ENCODE data around the gene PNRC1. TPM values are rescaled to one million over a fixed set of nuclear protein-coding genes. Genes with fewer than 3 reads are reported as not detected.

Gene PNRC1
- total and polyA plus RNA-seq, 2 donors from 2014 or later: 72.0 to 232 TPM

DNA sequence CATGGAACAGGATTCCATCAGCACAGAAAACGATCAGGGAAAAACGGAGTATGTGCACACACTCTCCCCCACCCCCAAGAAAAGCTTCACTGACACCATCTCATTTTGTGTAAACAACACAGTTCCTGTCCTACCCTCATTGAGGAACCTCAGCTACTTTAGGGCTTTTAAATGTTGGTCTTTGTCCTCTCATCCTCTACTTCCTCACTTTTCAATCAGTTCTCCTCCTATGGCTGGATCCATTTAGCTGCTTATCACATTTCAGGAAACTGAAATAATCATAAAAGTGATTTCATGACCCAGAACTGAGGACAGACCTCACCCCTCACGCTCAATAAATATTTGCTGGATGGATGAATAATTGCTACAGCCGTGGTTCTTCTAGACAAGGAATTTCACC is 33.1 kb upstream of the PNRC1 start:
- H3K4me1 ChIP-seq (ENCODE audit: control insufficient read depth in 2 of 3, insufficient read depth in 2 of 3, low read depth in 1 of 3, low read length in 3 of 3): no peaks in the 10 kb centered on the region
- TF ChIP-seq, protein P1, sequence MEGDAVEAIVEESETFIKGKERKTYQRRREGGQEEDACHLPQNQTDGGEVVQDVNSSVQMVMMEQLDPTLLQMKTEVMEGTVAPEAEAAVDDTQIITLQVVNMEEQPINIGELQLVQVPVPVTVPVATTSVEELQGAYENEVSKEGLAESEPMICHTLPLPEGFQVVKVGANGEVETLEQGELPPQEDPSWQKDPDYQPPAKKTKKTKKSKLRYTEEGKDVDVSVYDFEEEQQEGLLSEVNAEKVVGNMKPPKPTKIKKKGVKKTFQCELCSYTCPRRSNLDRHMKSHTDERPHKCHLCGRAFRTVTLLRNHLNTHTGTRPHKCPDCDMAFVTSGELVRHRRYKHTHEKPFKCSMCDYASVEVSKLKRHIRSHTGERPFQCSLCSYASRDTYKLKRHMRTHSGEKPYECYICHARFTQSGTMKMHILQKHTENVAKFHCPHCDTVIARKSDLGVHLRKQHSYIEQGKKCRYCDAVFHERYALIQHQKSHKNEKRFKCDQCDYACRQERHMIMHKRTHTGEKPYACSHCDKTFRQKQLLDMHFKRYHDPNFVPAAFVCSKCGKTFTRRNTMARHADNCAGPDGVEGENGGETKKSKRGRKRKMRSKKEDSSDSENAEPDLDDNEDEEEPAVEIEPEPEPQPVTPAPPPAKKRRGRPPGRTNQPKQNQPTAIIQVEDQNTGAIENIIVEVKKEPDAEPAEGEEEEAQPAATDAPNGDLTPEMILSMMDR (IDR thresholded peaks at IDR 0.05; ENCODE audit: borderline replicate concordance, extremely low read depth, insufficient read depth): no peak
- no peak overlapping the region for H3K27ac ChIP-seq (ENCODE audit: low read depth in 2 of 2, low read length in 2 of 2)
- FAIRE-seq (no peak), DNase-seq (no peak)
- H3K36me3 ChIP-seq (ENCODE audit: control insufficient read depth in 2 of 3, insufficient read depth in 3 of 3, low read length in 3 of 3): no peaks in the 10 kb centered on the region
- H3K27me3 ChIP-seq (ENCODE audit: control insufficient read depth, insufficient read depth, low read length): no peaks in the 10 kb centered on the region
- H3K9ac ChIP-seq (ENCODE audit: low read length in 3 of 3): no peak overlapping the region
- no peak overlapping the region for H3K4me3 ChIP-seq (ENCODE audit: low read length in 3 of 3)
- intact Hi-C loops (cut with DNase I): no loop called here
- no peaks in the 10 kb centered on the region for H3K9me3 ChIP-seq (ENCODE audit: control insufficient read depth in 2 of 3, insufficient read depth in 1 of 3, low read length in 3 of 3)

DNA sequence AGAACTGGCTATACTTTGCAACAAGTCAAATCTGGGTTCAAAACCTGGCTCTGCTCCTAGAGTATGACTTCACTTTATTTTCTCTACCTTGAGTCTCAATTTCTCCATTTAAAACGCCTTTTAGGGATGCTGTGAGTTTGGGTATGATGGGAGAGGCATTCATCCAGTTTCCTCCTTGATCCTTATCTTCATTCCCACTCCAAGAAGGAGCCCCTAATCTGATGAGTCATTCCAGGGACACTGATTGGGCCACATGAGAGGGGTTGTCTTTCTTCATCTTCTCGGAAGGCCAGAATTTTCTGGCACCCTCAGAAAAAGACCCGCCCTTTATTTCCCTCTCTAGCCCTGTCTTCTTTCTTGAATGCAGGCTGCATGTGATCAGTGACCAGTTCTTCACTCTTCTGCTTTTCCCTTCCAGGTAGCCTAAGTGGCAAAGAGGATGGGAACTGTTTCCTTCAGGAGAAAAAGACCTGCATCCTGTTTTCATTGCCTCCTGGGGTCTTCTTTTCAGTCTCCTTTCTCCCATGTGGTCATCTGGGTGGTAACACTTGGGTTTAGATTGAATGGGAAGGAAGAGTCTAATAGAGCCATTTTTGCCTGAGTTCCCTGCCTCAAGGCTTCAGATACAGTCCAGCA is 32.1 kb upstream of the PNRC1 start:
- no peaks in the 10 kb centered on the region for H3K9me3 ChIP-seq (ENCODE audit: control insufficient read depth in 2 of 3, insufficient read depth in 1 of 3, low read length in 3 of 3)
- FAIRE-seq (no peak), DNase-seq (no peak)
- intact Hi-C loops (cut with DNase I): no loop called here
- no peaks in the 10 kb centered on the region for H3K36me3 ChIP-seq (ENCODE audit: control insufficient read depth in 2 of 3, insufficient read depth in 3 of 3, low read length in 3 of 3)
- no peak overlapping the region for H3K27ac ChIP-seq (ENCODE audit: low read depth in 2 of 2, low read length in 2 of 2)
- no peak overlapping the region for H3K4me3 ChIP-seq (ENCODE audit: low read length in 3 of 3)
- H3K9ac ChIP-seq (ENCODE audit: low read length in 3 of 3): no peak overlapping the region
- no peaks in the 10 kb centered on the region for H3K4me1 ChIP-seq (ENCODE audit: control insufficient read depth in 2 of 3, insufficient read depth in 2 of 3, low read depth in 1 of 3, low read length in 3 of 3)
- H3K27me3 ChIP-seq (ENCODE audit: control insufficient read depth, insufficient read depth, low read length): no peaks in the 10 kb centered on the region
- TF ChIP-seq, protein P1 (IDR thresholded peaks at IDR 0.05; ENCODE audit: borderline replicate concordance, extremely low read depth, insufficient read depth): no peak

DNA sequence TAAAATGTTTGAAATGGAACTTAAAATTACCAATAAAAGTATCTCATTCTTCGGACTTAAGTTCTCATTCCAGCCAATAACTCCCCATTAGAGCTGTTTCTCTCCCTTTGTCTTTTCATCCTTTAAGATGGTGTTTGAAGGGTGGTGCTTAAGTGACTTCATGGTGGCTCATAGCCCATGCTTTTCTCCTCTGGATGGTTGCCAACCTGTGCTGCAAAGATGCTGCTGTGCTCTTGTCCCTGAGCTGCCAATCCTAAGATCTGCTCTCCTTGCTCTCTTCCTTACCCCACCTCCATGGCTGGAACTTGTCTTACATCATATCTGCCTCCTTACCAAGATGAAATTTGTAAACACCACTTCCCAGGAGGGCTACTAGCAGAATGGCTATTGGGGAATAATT is 31.6 kb upstream of the PNRC1 start:
- H3K27ac ChIP-seq (ENCODE audit: low read depth in 2 of 2, low read length in 2 of 2): no peak overlapping the region
- FAIRE-seq: no peak
- intact Hi-C loops (cut with DNase I): no loop called here

More for the DNA sequence above, 31.6 kb upstream of the PNRC1 start:
- Histone ChIP-seq H3K4me1 (ENCODE audit: control insufficient read depth in 2 of 3, insufficient read depth in 2 of 3, low read depth in 1 of 3, low read length in 3 of 3) (no peaks in the 10 kb centered on the region), H3K9ac (ENCODE audit: low read length in 3 of 3) (no peak overlapping the region), H3K36me3 (ENCODE audit: control insufficient read depth in 2 of 3, insufficient read depth in 3 of 3, low read length in 3 of 3) (no peaks in the 10 kb centered on the region), H3K27me3 (ENCODE audit: control insufficient read depth, insufficient read depth, low read length) (no peaks in the 10 kb centered on the region), H3K9me3 (ENCODE audit: control insufficient read depth in 2 of 3, insufficient read depth in 1 of 3, low read length in 3 of 3) (peaks cover 0 to under 1% (median 0%) of the 10 kb centered on the region in 3 donors), H3K4me3 (ENCODE audit: low read length in 3 of 3) (no peak overlapping the region)
- no peak for DNase-seq
- TF ChIP-seq, protein P1 (IDR thresholded peaks at IDR 0.05; ENCODE audit: borderline replicate concordance, extremely low read depth, insufficient read depth): no peak
